Measurements from ENCODE around the gene COPS8. TPM values are rescaled to one million over a fixed set of nuclear protein-coding genes. Genes with fewer than 3 reads are reported as not detected.

Gene COPS8
- total and polyA plus RNA-seq, 5 experiments from 2014 or later = 29.1 to 56.1 (median 51.0) TPM

DNA sequence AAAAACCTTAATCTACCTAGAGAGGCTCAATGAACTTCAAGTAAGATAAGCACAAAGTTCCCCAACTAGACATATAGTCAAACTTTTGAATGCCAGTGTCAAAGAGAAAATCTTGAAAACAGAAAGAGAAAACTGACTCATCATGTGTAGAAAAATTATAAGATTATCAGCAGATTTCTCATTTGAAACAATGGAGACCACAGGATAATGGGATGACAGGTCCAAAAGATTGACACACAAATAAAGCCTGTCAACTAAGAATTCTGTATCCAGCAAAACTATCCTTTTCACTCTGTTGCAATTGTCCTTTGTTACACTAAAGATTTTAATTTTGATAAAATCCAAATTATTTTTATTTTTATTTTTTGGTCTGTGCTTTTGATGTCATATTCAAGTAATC is 61.6 kb downstream of the COPS8 start:
- Mint-ChIP-seq H3K27me3 (peaks cover 0 to 2% (median 0%) of the 10 kb centered on the region in 5 donors), H3K27ac (no peak overlapping the region), H3K4me1 (no peaks in the 10 kb centered on the region), H3K9me3 (peaks cover 2 to 48% (median 25%) of the 10 kb centered on the region in 9 donors), H3K36me3 (peaks cover 3 to 26% (median 5%) of the 10 kb centered on the region in 3 donors), H3K4me3 (no peak overlapping the region)
- no peak for ATAC-seq
- POLR2A ChIA-PET = no interaction called here
- no peak for DNase-seq

DNA sequence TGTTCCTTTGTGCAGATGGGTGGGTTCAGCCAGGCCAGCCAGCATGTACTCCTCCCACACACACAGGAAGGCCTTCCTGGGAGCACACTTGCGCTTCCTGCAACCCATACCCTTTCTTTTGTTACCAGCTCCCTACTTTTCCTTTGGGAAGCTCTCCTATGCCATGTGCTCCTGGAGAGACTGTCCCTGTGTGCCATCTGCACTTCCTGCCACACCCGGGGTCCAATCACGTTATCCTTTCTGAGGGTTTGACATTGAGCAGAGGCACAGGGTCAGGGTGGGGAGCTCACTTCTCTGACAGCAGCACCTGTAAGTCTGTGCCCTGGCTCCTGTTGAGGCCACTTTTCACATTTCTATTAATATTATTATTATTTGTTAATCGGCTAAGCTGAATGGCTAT is 62.9 kb downstream of the COPS8 start:
- H3K9me3 Mint-ChIP-seq = peaks cover 2 to 48% (median 25%) of the 10 kb centered on the region in 9 donors
- H3K4me1 Mint-ChIP-seq = no peaks in the 10 kb centered on the region
- POLR2A ChIA-PET = no interaction called here
- H3K27ac Mint-ChIP-seq = peak overlapping the region in 2 of 10 donors; percentile 26 to 34
- H3K36me3 Mint-ChIP-seq = peaks cover 3 to 25% (median 5%) of the 10 kb centered on the region in 3 donors
- H3K4me3 Mint-ChIP-seq = no peak overlapping the region
- no peak for DNase-seq
- peaks cover 0 to 2% (median 0%) of the 10 kb centered on the region in 5 donors for H3K27me3 Mint-ChIP-seq
- no peak for ATAC-seq

DNA sequence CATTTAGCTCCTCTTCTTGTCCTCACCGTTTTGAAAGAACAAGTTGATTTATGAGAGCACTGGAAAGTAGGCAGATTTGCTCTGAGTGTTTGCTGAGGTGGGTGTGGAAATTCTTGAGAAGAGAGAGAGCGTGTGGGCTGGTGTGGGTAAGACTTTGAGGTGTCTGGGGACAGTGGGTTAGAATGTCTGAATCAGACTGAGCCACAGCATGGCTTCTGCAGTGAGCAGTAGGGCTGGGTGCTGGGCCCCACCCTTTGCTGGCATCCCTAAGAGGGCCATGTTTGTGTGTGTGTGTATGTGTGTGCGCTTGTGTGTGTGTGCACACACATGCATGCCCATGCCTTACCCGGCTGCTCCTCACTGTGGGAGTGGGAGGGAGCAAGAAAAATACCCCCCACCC is 63.7 kb downstream of the COPS8 start:
- Mint-ChIP-seq H3K4me1 (peaks cover 0 to 3% (median 0%) of the 10 kb centered on the region in 4 donors), H3K9me3 (peaks cover 2 to 40% (median 25%) of the 10 kb centered on the region in 9 donors), H3K36me3 (peaks cover 0 to 17% (median 5%) of the 10 kb centered on the region in 3 donors), H3K4me3 (no peak overlapping the region), H3K27ac (no peak overlapping the region), H3K27me3 (peaks cover 0 to 1% (median 0%) of the 10 kb centered on the region in 5 donors)
- POLR2A ChIA-PET = no interaction called here
- DNase-seq = no peak
- no peak for ATAC-seq

Data from naive thymus-derived CD8-positive, alpha-beta T cell (primary cell).